IMR-90 (cell line): Measurements from ENCODE around the gene ACAP1. TPM values are rescaled to one million over a fixed set of nuclear protein-coding genes. Genes with fewer than 3 reads are reported as not detected.
A peak's percentile ranks its signal among the peaks of the same experiment; 100 is the strongest.

Source experiments
- ATAC-seq: fragments of 200-7000 bp; cut with Tn5 transposase; 2 replicates; pipeline ENCODE4 v1.9.1; 2020; ENCODE audit warnings: low read depth, mild to moderate bottlenecking, moderate library complexity
- BruUV-seq: library from RNA; stranded (reverse); fragments of 400-500 nt; replicated peaks from 2 replicates; lab custom pipeline; 2021; lab: Mats Ljungman, UMichigan
- CTCF ChIA-PET: fragments of 300-600 bp; formaldehyde crosslinking; extraction: SDS; loops from one replicate; lab custom pipeline; 2021; ENCODE audit warnings: antibody characterized with exemption; lab: Yijun Ruan, JAX
- POLR2A ChIA-PET: fragments of 300-600 bp; sonication (Branson Sonifier 250); formaldehyde crosslinking; loops from one replicate; lab custom pipeline; 2022; ENCODE audit warnings: antibody characterized with exemption; ENCODE audit not compliant: unreplicated experiment; lab: Charles Lee
- DNase-seq: peaks from one replicate; pipeline ENCODE4 v3.0.0; 2013
- H2AFZ ChIP-seq: replicated peaks from 2 replicates; pipeline ENCODE3; 2013; ENCODE audit warnings: low read length, mild to moderate bottlenecking; ENCODE audit not compliant: poor library complexity
- H2AK5ac ChIP-seq: 2 replicates; pipeline ENCODE4 v1.6.1; 2013; ENCODE audit warnings: low read depth, low read length, inconsistent platforms
- H2AK9ac ChIP-seq: replicated peaks from 2 replicates; pipeline ENCODE3; 2013; ENCODE audit warnings: mild to moderate bottlenecking, low read depth, low read length, moderate library complexity; ENCODE audit not compliant: poor library complexity
- H2BK120ac ChIP-seq: 2 replicates; pipeline ENCODE4 v1.6.1; 2013; ENCODE audit warnings: low read depth, low read length, inconsistent platforms
- H2BK15ac ChIP-seq: 3 replicates; pipeline ENCODE4 v1.6.1; 2013; ENCODE audit warnings: low read depth, low read length, inconsistent platforms
- H2BK20ac ChIP-seq: 2 replicates; pipeline ENCODE4 v1.6.1; 2013; ENCODE audit warnings: low read depth, mild to moderate bottlenecking, inconsistent platforms, low read length, moderate library complexity
- H2BK5ac ChIP-seq: 2 replicates; pipeline ENCODE4 v1.6.1; 2013; ENCODE audit warnings: mild to moderate bottlenecking, low read depth, low read length, inconsistent platforms; ENCODE audit not compliant: poor library complexity, severe bottlenecking
- H3K14ac ChIP-seq: replicated peaks from 2 replicates; pipeline ENCODE4 v1.6.1; 2013; ENCODE audit warnings: low read depth, low read length, inconsistent platforms
- H3K18ac ChIP-seq: 2 replicates; pipeline ENCODE4 v1.6.1; 2013; ENCODE audit warnings: low read depth, low read length, control low read depth
- H3K23ac ChIP-seq: 2 replicates; pipeline ENCODE4 v1.6.1; 2013; ENCODE audit warnings: low read depth, low read length, inconsistent platforms
- H3K27ac ChIP-seq: 2 replicates; pipeline ENCODE4 v1.5.1; 2013; ENCODE audit warnings: mild to moderate bottlenecking, control low read depth, low read length; ENCODE audit not compliant: insufficient read depth
- H3K27me3 ChIP-seq: 2 replicates; pipeline ENCODE4 v1.6.1; 2013; ENCODE audit warnings: low read length; ENCODE audit not compliant: control insufficient read depth, insufficient read depth
- H3K36me3 ChIP-seq: 2 replicates; pipeline ENCODE4 v1.6.1; 2013; ENCODE audit warnings: low read length, mixed read lengths; ENCODE audit not compliant: control insufficient read depth, insufficient read depth
- H3K4ac ChIP-seq: 2 replicates; pipeline ENCODE4 v1.6.1; 2013; ENCODE audit warnings: low read depth, low read length, inconsistent platforms
- H3K4me1 ChIP-seq: 2 replicates; pipeline ENCODE4 v1.6.1; 2013; ENCODE audit warnings: low read length, mixed read lengths; ENCODE audit not compliant: control insufficient read depth, insufficient read depth
- H3K4me2 ChIP-seq: 2 replicates; pipeline ENCODE4 v1.6.1; 2013; ENCODE audit warnings: low read depth, mild to moderate bottlenecking, control low read depth, low read length, moderate library complexity
- H3K4me3 ChIP-seq: 2 replicates; pipeline ENCODE4 v1.5.1; 2013; ENCODE audit warnings: low read depth, mild to moderate bottlenecking, control low read depth, low read length, moderate library complexity; ENCODE audit not compliant: insufficient read depth
- H3K56ac ChIP-seq: 2 replicates; pipeline ENCODE4 v1.6.1; 2013; ENCODE audit warnings: low read length, inconsistent platforms; ENCODE audit not compliant: insufficient read depth; ENCODE audit errors: extremely low read depth
- H3K79me1 ChIP-seq, 2 experiments: 2 replicates each; pipeline ENCODE4 v1.6.1; 2013; ENCODE audit warnings: low read length in 2 of 2, inconsistent platforms in 1 of 2, low read depth in 1 of 2
- H3K9ac ChIP-seq: 2 replicates; pipeline ENCODE4 v1.6.1; 2013; ENCODE audit warnings: low read depth, low read length, control low read depth
- H3K9me1 ChIP-seq: 2 replicates; pipeline ENCODE4 v1.6.1; 2013; ENCODE audit warnings: low read length, inconsistent platforms; ENCODE audit not compliant: insufficient read depth
- H3K9me3 ChIP-seq: 2 replicates; pipeline ENCODE4 v1.6.1; 2013; ENCODE audit warnings: low read length; ENCODE audit not compliant: control insufficient read depth, insufficient read depth
- H4K20me1 ChIP-seq: 2 replicates; pipeline ENCODE4 v1.6.1; 2013; ENCODE audit warnings: low read length, inconsistent platforms; ENCODE audit not compliant: insufficient read depth
- H4K5ac ChIP-seq: 2 replicates; pipeline ENCODE4 v1.6.1; 2013; ENCODE audit warnings: mild to moderate bottlenecking, low read depth, low read length, control low read depth
- H4K8ac ChIP-seq, 2 experiments: 2 replicates each; pipeline ENCODE4 v1.6.1; 2013; ENCODE audit warnings: low read depth in 2 of 2, low read length in 2 of 2, control low read depth in 1 of 2, inconsistent platforms in 1 of 2
- H4K91ac ChIP-seq: 2 replicates; pipeline ENCODE4 v1.6.1; 2013; ENCODE audit warnings: low read depth, low read length, inconsistent platforms; ENCODE audit not compliant: insufficient read depth
- CEBPB ChIP-seq: IDR thresholded peaks from 2 replicates; pipeline ENCODE4 v1.6.1; 2012; ENCODE audit warnings: low read depth, low read length, improper control_type of control experiment
- MAFK ChIP-seq: IDR thresholded peaks from 2 replicates; pipeline ENCODE4 v1.6.1; 2012; ENCODE audit warnings: low read depth, low read length, improper control_type of control experiment
- WGBS, 2 experiments: methylation state at CpG; one replicate each; pipeline versions ENCODE4 v1.1.5 to v1.1.7; 2013; ENCODE audit warnings: missing lambda C conversion rate in 2 of 2; ENCODE audit not compliant: insufficient read length in 1 of 2; ENCODE audit errors: extremely low coverage in 2 of 2; 5-methylcytosine and 5-hydroxymethylcytosine counted together
- dilution Hi-C: fragments of 300-500 bp; cut with HindIII; formaldehyde crosslinking; loops from one replicate; pipeline ENCODE4 v1.14.3; 2018; ENCODE audit warnings: low sequenced_read_pairs; ENCODE audit not compliant: unreplicated experiment
- in situ Hi-C: fragments of 300-500 bp; cut with MboI; formaldehyde crosslinking; loops from 3 replicates; pipeline ENCODE4 v1.14.3; 2019; ENCODE audit warnings: low sequenced_read_pairs, inconsistent platforms, mixed read lengths
- intact Hi-C: fragments of 100-400 bp; cut with micrococcal nuclease; formaldehyde crosslinking; loops from 2 replicates; pipeline ENCODE4 v1.10.0; 2022
- polyA plus RNA-seq, 3 experiments: library from polyadenylated mRNA; depleted of rRNA; stranded (reverse); fragments of >200 nt; gene quantifications; 2 replicates each; pipeline ENCODE4 v1.2.3, GENCODE V29; 2012; ENCODE audit warnings: low replicate concordance in 1 of 3
- total RNA-seq: library from RNA; depleted of rRNA; stranded (reverse); fragments of >200 nt; gene quantifications from 2 replicates; pipeline ENCODE4 v1.2.3, GENCODE V29; 2012
- TF ChIP-seq, protein P1 (sequence below): fragments of 150-350 bp; IDR thresholded peaks from 2 replicates; pipeline ENCODE4 v1.6.1; 2017; ENCODE audit warnings: mild to moderate bottlenecking, antibody characterized with exemption, low read length, low read depth

Gene ACAP1
- total and polyA plus RNA-seq, 2 of the 4 experiments (the other 2 are of a cell fraction): under 0.01 to 2.1 TPM

DNA sequence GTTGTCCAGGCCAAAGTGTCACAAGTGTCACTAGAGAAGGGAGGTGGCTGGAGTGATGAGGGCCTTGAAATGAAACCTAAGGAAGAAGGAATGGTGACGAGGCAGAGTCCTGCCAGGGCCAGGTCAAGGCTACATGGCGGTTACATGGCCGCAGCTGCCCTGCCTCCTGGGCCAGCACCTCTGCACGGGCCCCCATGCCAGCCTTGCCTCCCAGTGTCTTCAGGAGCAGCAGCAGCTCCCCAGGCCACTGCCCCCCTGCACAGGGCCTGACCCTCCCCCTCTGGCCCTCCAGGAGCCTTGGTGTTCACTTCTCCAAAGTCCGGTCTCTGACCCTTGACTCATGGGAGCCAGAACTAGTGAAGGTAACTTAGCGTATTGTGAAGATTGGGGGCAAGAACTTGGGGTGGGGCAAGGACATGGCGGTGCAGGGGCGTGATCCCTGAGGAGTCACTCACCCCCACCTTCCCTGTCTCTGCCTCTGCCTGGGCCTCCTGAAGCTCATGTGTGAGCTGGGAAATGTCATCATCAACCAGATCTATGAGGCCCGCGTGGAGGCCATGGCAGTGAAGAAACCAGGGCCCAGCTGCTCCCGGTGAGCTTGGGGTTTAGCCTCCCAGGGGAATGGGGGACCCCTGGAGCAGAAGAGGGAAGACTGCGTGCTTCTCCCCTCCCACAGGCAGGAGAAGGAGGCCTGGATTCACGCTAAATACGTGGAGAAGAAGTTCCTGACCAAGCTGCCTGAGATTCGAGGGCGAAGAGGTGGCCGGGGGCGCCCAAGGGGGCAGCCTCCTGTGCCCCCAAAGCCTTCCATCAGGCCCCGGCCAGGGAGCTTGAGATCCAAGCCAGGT lies 11.5 kb downstream of the ACAP1 start (continued):
- TF ChIP-seq MAFK: no peak

DNA sequence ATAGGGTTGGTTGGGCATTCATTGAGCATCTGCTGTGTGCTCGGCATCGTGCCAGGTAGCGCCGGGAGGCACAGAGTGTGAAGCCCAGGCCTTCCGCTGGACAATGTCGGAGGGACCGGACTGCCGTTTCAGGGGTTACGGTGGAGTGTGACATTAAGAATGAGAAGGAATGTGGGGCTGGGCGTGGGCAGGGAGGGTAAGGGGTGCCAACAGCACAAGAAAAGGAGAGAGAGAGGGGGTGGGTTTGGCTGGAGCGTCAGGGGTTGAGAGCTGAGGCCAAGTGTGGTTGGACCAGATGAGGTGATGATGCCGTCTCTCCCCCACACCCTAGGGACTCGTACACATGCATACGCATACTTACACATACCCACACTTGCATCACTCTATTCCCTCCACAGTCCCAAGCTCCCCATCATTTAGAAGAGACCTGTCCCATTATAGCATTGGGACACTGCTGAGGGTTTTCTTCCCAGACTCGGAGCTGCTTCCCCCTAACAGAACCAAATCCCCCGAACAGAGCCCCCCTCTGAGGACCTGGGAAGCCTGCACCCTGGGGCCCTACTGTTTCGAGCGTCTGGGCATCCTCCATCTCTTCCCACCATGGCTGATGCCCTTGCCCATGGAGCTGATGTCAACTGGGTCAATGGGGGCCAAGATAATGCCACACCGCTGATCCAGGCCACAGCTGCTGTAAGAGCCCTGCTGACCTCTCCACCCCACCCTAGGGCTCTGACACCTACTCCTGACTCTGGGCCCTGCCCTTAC lies 12.3 kb downstream of the ACAP1 start:
- no peak overlapping the region for H2AFZ ChIP-seq
- H2BK15ac ChIP-seq: no peak overlapping the region
- no peak overlapping the region; the same call in 1 of the 2 replicates for H3K4ac ChIP-seq
- TF ChIP-seq, protein P1, sequence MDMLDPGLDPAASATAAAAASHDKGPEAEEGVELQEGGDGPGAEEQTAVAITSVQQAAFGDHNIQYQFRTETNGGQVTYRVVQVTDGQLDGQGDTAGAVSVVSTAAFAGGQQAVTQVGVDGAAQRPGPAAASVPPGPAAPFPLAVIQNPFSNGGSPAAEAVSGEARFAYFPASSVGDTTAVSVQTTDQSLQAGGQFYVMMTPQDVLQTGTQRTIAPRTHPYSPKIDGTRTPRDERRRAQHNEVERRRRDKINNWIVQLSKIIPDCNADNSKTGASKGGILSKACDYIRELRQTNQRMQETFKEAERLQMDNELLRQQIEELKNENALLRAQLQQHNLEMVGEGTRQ: no peak
- TF ChIP-seq CEBPB: peak; percentile 48; the same call in 1 of the 2 replicates
- ChIA-PET CTCF (interaction anchor here (0.7 to 1.4 kb wide), 2 partner anchors 8 to 10 kb away, joined by 3 read pairs; no protein-coding TSS in a partner anchor), POLR2A (no interaction called here)
- peak overlapping the region; percentile 27; the same call in 1 of the 2 replicates for H2AK5ac ChIP-seq
- dilution Hi-C loops: no loop called here
- no peak overlapping the region for H4K5ac ChIP-seq
- no peak overlapping the region for H2BK120ac ChIP-seq
- in situ Hi-C loops: no loop called here
- no peaks in the 10 kb centered on the region for H3K9me3 ChIP-seq
- H3K56ac ChIP-seq: no peak overlapping the region
- peak; percentile 47 for DNase-seq
- H2AK9ac ChIP-seq: peak overlapping the region; percentile 44
- peaks cover 19% of the 10 kb centered on the region for H4K20me1 ChIP-seq
- no peak overlapping the region for H2BK20ac ChIP-seq
- peaks cover 8% of the 10 kb centered on the region for H3K9me1 ChIP-seq
- no peaks in the 10 kb centered on the region for H3K36me3 ChIP-seq
- peak overlapping the region; percentile 19; the same call in 1 of the 2 replicates for H3K23ac ChIP-seq
- H3K9ac ChIP-seq: no peak overlapping the region
- H3K4me3 ChIP-seq: no peak overlapping the region
- intact Hi-C loops: no loop called here
- no peak overlapping the region for H3K4me2 ChIP-seq
- no peak overlapping the region for H3K27ac ChIP-seq
- 91% methylated on average over 8 of the region's 19 CpGs; no CpG with 5 or more reads in 1 of the 2 experiments for WGBS, 2 experiments
- BruUV-seq: no TSS peak
- no peak overlapping the region for H2BK5ac ChIP-seq
- peaks cover 8% of the 10 kb centered on the region for H3K27me3 ChIP-seq
- peaks cover 19% of the 10 kb centered on the region for H3K4me1 ChIP-seq
- ATAC-seq: no peak
- H3K18ac ChIP-seq: no peak overlapping the region
- H4K8ac ChIP-seq: no peak overlapping the region
- peaks cover 9 to 38% of the 10 kb centered on the region in 2 experiments; a peak in 3 of 4 replicates for H3K79me1 ChIP-seq
- no peak overlapping the region for H4K91ac ChIP-seq
- no peak overlapping the region for H3K14ac ChIP-seq
